ENCODE data around the gene KLHL7. TPM values are rescaled to one million over a fixed set of nuclear protein-coding genes. Genes with fewer than 3 reads are reported as not detected.

The KLHL7 gene
- total and polyA plus RNA-seq, 9 of the 15 experiments (the other 6 are each of a cell fraction or from before 2014, with no cell fraction given), result 4.2 to 63.1 (median 32.3) TPM

DNA sequence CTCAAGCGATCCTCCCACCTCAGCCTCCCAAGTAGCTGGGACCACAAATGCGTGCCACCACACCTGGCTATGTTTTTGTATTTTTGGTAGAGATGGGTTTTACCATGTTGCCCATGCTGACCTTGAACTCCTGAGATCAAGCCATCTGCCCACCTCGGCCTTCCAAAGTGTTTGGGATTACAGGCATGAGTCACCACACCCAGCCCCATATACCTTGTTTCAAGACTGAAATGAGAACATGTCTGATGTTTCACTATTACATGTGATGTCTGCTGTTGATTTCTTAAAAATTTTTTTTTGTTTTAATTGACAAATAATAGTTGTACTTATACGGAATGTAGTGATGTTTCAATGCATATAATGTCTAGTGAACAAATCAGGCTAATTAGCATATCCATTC lies 14.5 kb downstream of the KLHL7 start:
- Histone ChIP-seq H3K9me1 (ENCODE audit: control insufficient read depth, insufficient read depth, low read length) (no peaks in the 10 kb centered on the region), H3K36me3 (ENCODE audit: control insufficient read depth, insufficient read depth, low read length) (no peaks in the 10 kb centered on the region), H3K4me1 (replicated peaks in 1 of 2; ENCODE audit: control insufficient read depth in 2 of 2, insufficient read depth in 2 of 2, low read length in 2 of 2) (no peaks in the 10 kb centered on the region), H3K27me3 (ENCODE audit: control insufficient read depth in 2 of 2, insufficient read depth in 2 of 2, low read length in 2 of 2) (no peaks in the 10 kb centered on the region), H4K20me1 (replicated peaks; ENCODE audit: control insufficient read depth, insufficient read depth, low read length) (no peaks in the 10 kb centered on the region), H3K27ac (ENCODE audit: extremely low read depth, low read depth, low read length) (no peak overlapping the region), H3K79me2 (ENCODE audit: control insufficient read depth, insufficient read depth, low read length) (no peaks in the 10 kb centered on the region), H3K4me3 (no peak overlapping the region), H2AFZ (ENCODE audit: low read depth, low read length) (no peak overlapping the region), H3K4me2 (ENCODE audit: insufficient read depth, low read length) (no peak overlapping the region), H3K9me3 (replicated peaks; ENCODE audit: control insufficient read depth, insufficient read depth, low read depth, low read length) (no peaks in the 10 kb centered on the region), H3K9ac (ENCODE audit: insufficient read depth in 1 of 2, low read depth in 2 of 2, low read length in 2 of 2) (no peak overlapping the region)
- TF ChIP-seq MIER1 (IDR thresholded peaks at IDR 0.05; ENCODE audit: low read depth), result no peak
- TF ChIP-seq, protein P1, sequence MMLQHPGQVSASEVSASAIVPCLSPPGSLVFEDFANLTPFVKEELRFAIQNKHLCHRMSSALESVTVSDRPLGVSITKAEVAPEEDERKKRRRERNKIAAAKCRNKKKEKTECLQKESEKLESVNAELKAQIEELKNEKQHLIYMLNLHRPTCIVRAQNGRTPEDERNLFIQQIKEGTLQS (IDR thresholded peaks at IDR 0.05), result 0 out of 2 replicates have a peak, but pooled peaks have one; percentile 10
- TF ChIP-seq, protein P1 (CRISPR knock-in tag; conservative IDR thresholded peaks at IDR 0.05), result no peak
- TF ChIP-seq ESRRA (IDR thresholded peaks at IDR 0.05; ENCODE audit: borderline replicate concordance, low read depth), result no peak
- in situ Hi-C loops (cut with MboI), result no loop called here
- DNase-seq (ENCODE audit: extremely low read depth in 1 of 4, low spot score in 3 of 4), result no peak
- ATAC-seq, result no peak
- no peak for FAIRE-seq
- 94% methylated on average over 4 of the region's 4 CpGs for WGBS (ENCODE audit: insufficient coverage, low coverage, missing lambda C conversion rate)
- no TSS peak for BruUV-seq (replicated peaks)
- CTCF ChIA-PET (ENCODE audit: low intra/inter-chr PET ratio), result no interaction called here
- POLR2A ChIA-PET, result interaction anchor here (0.9 to 1.0 kb wide), 2 partner anchors 14 to 19 kb away, joined by 3 to 4 read pairs; no protein-coding TSS in a partner anchor
- intact Hi-C loops (cut with micrococcal nuclease), result no loop called here

DNA sequence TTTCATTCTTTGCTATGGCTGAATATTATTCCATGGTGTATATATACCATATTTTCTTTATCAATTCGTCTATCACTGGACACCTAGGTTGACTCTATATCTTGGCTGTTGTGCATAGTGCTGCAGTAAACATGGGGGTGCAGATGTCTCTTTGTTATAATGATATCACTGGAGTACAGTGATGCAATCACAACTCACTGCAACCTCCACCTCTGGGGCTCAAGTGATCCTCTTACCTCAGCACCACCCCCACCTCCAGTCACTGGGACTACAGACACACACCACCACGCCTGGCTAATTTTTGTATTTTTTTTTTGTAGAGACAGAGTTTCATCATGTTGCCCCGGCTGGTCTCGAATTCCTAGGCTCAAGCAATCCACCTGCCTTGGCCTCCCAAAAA lies 15.6 kb downstream of the KLHL7 start:
- no peaks in the 10 kb centered on the region for H3K9me1 ChIP-seq (ENCODE audit: control insufficient read depth, insufficient read depth, low read length)
- intact Hi-C loops (cut with micrococcal nuclease), result no loop called here
- in situ Hi-C loops (cut with MboI), result no loop called here
- DNase-seq (ENCODE audit: extremely low read depth in 1 of 4, low spot score in 3 of 4), result no peak
- H3K27me3 ChIP-seq (ENCODE audit: control insufficient read depth in 2 of 2, insufficient read depth in 2 of 2, low read length in 2 of 2), result no peaks in the 10 kb centered on the region
- no peak overlapping the region for H3K4me3 ChIP-seq
- ChIA-PET POLR2A (interaction anchor here (0.8 to 1.0 kb wide), 2 partner anchors 15 to 119 kb away, joined by 3 to 4 read pairs; no protein-coding TSS in a partner anchor), CTCF (ENCODE audit: low intra/inter-chr PET ratio) (no interaction called here)
- no TSS peak for BruUV-seq (replicated peaks)
- H3K36me3 ChIP-seq (ENCODE audit: control insufficient read depth, insufficient read depth, low read length), result peaks cover 9% of the 10 kb centered on the region; the same call in 1 of the 3 replicates
- H3K4me1 ChIP-seq (replicated peaks in 1 of 2; ENCODE audit: control insufficient read depth in 2 of 2, insufficient read depth in 2 of 2, low read length in 2 of 2), result no peaks in the 10 kb centered on the region
- ATAC-seq, result peak; percentile 72
- H3K9me3 ChIP-seq (replicated peaks; ENCODE audit: control insufficient read depth, insufficient read depth, low read depth, low read length), result no peaks in the 10 kb centered on the region
- WGBS (ENCODE audit: insufficient coverage, low coverage, missing lambda C conversion rate), result 47% methylated on average over 4 of the region's 4 CpGs
- no peak overlapping the region for H3K9ac ChIP-seq (ENCODE audit: insufficient read depth in 1 of 2, low read depth in 2 of 2, low read length in 2 of 2)
- no peak overlapping the region for H2AFZ ChIP-seq (ENCODE audit: low read depth, low read length)
- H4K20me1 ChIP-seq (replicated peaks; ENCODE audit: control insufficient read depth, insufficient read depth, low read length), result no peaks in the 10 kb centered on the region
- no peak overlapping the region for H3K4me2 ChIP-seq (ENCODE audit: insufficient read depth, low read length)
- H3K27ac ChIP-seq (ENCODE audit: extremely low read depth, low read depth, low read length), result no peak overlapping the region
- H3K79me2 ChIP-seq (ENCODE audit: control insufficient read depth, insufficient read depth, low read length), result no peaks in the 10 kb centered on the region
- FAIRE-seq, result no peak
- 0 out of 2 replicates have a peak, but pooled peaks have one; percentile 20 for TF ChIP-seq SOX6 (IDR thresholded peaks at IDR 0.05)
- no peak for TF ChIP-seq ZZZ3 (IDR thresholded peaks at IDR 0.05)
- TF ChIP-seq TBL1XR1 (IDR thresholded peaks at IDR 0.05; ENCODE audit: low read length in 2 of 2), result no peak
- TF ChIP-seq ETV1 (tag; conservative IDR thresholded peaks at IDR 0.05; ENCODE audit: low read depth), result no peak
- TF ChIP-seq, protein P2, sequence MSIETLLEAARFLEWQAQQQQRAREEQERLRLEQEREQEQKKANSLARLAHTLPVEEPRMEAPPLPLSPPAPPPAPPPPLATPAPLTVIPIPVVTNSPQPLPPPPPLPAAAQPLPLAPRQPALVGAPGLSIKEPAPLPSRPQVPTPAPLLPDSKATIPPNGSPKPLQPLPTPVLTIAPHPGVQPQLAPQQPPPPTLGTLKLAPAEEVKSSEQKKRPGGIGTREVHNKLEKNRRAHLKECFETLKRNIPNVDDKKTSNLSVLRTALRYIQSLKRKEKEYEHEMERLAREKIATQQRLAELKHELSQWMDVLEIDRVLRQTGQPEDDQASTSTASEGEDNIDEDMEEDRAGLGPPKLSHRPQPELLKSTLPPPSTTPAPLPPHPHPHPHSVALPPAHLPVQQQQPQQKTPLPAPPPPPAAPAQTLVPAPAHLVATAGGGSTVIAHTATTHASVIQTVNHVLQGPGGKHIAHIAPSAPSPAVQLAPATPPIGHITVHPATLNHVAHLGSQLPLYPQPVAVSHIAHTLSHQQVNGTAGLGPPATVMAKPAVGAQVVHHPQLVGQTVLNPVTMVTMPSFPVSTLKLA (conservative IDR thresholded peaks at IDR 0.05), result no peak
- TF ChIP-seq ZNF347 (CRISPR knock-in tag; IDR thresholded peaks at IDR 0.05; ENCODE audit: low read depth), result no peak
- TF ChIP-seq ZNF561 (CRISPR knock-in tag; conservative IDR thresholded peaks at IDR 0.05), result no peak
- TF ChIP-seq, protein P3, sequence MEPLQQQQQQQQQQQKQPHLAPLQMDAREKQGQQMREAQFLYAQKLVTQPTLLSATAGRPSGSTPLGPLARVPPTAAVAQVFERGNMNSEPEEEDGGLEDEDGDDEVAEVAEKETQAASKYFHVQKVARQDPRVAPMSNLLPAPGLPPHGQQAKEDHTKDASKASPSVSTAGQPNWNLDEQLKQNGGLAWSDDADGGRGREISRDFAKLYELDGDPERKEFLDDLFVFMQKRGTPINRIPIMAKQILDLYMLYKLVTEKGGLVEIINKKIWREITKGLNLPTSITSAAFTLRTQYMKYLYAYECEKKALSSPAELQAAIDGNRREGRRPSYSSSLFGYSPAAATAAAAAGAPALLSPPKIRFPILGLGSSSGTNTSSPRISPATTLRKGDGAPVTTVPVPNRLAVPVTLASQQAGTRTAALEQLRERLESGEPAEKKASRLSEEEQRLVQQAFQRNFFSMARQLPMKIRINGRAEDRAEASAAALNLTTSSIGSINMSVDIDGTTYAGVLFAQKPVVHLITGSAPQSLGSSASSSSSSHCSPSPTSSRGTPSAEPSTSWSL (CRISPR knock-in tag; IDR thresholded peaks at IDR 0.05; ENCODE audit: borderline replicate concordance), result no peak

Data from K562 (cell line).